Measurements from ENCODE around the gene NOTCH1. TPM values are rescaled to one million over a fixed set of nuclear protein-coding genes. Genes with fewer than 3 reads are reported as not detected.

NOTCH1 gene
- total and polyA plus RNA-seq, 2 donors (not counting 1 experiment from before 2014, with no cell fraction given), result 3.3 to 10.9 TPM

DNA sequence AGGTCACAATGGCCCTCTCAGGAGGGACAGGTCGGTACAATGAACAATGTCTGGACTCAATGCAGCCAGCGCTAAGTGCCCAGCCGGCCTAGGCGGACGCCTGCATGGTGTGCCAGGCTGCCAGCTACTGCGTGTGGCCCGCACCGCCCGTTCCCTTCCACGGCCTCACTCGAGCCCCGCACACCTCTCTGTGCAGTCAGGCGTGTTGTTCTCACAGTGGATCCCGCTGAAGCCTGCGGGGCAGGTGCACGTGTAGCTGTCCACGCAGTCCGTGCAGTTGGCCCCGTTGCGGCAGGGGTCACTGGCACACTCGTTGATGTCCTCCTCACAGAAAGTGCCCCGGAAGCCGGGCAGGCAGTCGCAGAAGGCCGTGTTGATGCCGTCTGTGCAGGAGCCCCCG is 36.3 kb downstream of the NOTCH1 start:
- Histone ChIP-seq H3K27ac (ENCODE audit: insufficient read depth, low read length) (no peak overlapping the region), H3K4me1 (ENCODE audit: control insufficient read depth, extremely low read depth, insufficient read depth, low read length) (no peaks in the 10 kb centered on the region), H3K36me3 (ENCODE audit: control insufficient read depth, insufficient read depth, low read length) (peaks cover 58% of the 10 kb centered on the region), H3K4me2 (ENCODE audit: extremely low read depth, insufficient read depth, low read length) (no peak overlapping the region), H2AFZ (ENCODE audit: low read length) (no peak overlapping the region), H4K20me1 (ENCODE audit: control insufficient read depth, extremely low read depth, insufficient read depth, low read length) (no peaks in the 10 kb centered on the region), H3K27me3 (ENCODE audit: control insufficient read depth, insufficient read depth, low read length) (no peaks in the 10 kb centered on the region), H3K9ac (ENCODE audit: insufficient read depth, low read length) (no peak overlapping the region), H3K4me3 (replicated peaks in 1 of 4; ENCODE audit: control extremely low read depth in 1 of 4, insufficient read depth in 1 of 4, low read depth in 3 of 4, low read length in 4 of 4) (no peak overlapping the region), H3K9me3 (ENCODE audit: control insufficient read depth, insufficient read depth, low read depth, low read length) (no peaks in the 10 kb centered on the region), H3K79me2 (ENCODE audit: control insufficient read depth, insufficient read depth, low read length) (no peaks in the 10 kb centered on the region)
- DNase-seq (ENCODE audit: low read depth in 2 of 2), result no peak
- TF ChIP-seq, protein P1, sequence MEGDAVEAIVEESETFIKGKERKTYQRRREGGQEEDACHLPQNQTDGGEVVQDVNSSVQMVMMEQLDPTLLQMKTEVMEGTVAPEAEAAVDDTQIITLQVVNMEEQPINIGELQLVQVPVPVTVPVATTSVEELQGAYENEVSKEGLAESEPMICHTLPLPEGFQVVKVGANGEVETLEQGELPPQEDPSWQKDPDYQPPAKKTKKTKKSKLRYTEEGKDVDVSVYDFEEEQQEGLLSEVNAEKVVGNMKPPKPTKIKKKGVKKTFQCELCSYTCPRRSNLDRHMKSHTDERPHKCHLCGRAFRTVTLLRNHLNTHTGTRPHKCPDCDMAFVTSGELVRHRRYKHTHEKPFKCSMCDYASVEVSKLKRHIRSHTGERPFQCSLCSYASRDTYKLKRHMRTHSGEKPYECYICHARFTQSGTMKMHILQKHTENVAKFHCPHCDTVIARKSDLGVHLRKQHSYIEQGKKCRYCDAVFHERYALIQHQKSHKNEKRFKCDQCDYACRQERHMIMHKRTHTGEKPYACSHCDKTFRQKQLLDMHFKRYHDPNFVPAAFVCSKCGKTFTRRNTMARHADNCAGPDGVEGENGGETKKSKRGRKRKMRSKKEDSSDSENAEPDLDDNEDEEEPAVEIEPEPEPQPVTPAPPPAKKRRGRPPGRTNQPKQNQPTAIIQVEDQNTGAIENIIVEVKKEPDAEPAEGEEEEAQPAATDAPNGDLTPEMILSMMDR (conservative IDR thresholded peaks at IDR 0.05 in 1 of 2, IDR thresholded peaks at IDR 0.05 in 1 of 2; ENCODE audit: low read depth in 1 of 2, low read length in 2 of 2), result no peak
- no peak for TF ChIP-seq EZH2 (IDR thresholded peaks at IDR 0.05; ENCODE audit: low read length, missing control alignments)

DNA sequence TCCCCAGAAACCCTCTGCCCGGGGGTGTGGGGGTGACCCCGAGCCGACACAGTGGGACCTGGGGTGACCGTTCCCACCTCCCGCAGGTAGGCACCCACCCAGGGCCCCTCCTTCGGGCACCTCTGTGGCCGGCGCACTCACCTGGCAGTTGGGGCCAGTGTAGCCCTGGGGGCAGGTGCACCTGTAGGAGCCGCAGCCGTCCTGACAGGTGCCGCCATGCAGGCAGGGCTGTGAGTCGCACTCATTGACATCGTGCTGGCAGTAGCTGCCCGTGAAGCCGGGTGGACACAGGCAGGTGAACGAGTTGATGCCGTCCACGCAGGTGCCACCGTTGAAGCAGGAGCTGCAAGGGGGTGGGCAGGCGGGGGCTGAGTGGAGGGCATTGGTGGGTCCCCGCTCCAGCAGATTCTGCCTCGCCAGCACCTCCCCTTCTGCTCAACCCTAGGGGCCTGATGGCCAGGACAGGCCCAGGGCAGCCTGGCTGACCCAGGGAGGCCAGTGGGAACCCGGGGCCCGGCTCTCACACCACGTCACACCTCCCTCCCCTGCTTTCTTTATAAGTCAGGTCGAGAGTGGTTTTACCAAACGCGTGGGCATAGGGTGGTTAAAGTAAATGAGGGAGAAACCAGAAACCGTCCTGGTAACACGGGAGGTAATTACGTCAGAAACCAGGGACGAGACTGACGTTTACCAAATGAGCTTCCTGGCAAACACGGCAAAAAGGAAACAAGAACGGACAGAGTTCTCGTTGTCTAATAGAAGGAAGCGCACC is 36.9 kb downstream of the NOTCH1 start:
- H3K27ac ChIP-seq (ENCODE audit: insufficient read depth, low read length), result no peak overlapping the region
- no peak overlapping the region for H3K4me3 ChIP-seq (replicated peaks in 1 of 4; ENCODE audit: control extremely low read depth in 1 of 4, insufficient read depth in 1 of 4, low read depth in 3 of 4, low read length in 4 of 4)
- TF ChIP-seq, protein P1 (conservative IDR thresholded peaks at IDR 0.05 in 1 of 2, IDR thresholded peaks at IDR 0.05 in 1 of 2; ENCODE audit: low read depth in 1 of 2, low read length in 2 of 2), result no peak
- TF ChIP-seq EZH2 (IDR thresholded peaks at IDR 0.05; ENCODE audit: low read length, missing control alignments), result no peak
- H3K4me2 ChIP-seq (ENCODE audit: extremely low read depth, insufficient read depth, low read length), result no peak overlapping the region
- H3K9me3 ChIP-seq (ENCODE audit: control insufficient read depth, insufficient read depth, low read depth, low read length), result no peaks in the 10 kb centered on the region
- no peaks in the 10 kb centered on the region for H3K4me1 ChIP-seq (ENCODE audit: control insufficient read depth, extremely low read depth, insufficient read depth, low read length)
- no peaks in the 10 kb centered on the region for H3K27me3 ChIP-seq (ENCODE audit: control insufficient read depth, insufficient read depth, low read length)
- peaks cover 52% of the 10 kb centered on the region for H3K36me3 ChIP-seq (ENCODE audit: control insufficient read depth, insufficient read depth, low read length)
- no peak overlapping the region for H3K9ac ChIP-seq (ENCODE audit: insufficient read depth, low read length)
- no peak for DNase-seq (ENCODE audit: low read depth in 2 of 2)
- no peak overlapping the region for H2AFZ ChIP-seq (ENCODE audit: low read length)
- no peaks in the 10 kb centered on the region for H4K20me1 ChIP-seq (ENCODE audit: control insufficient read depth, extremely low read depth, insufficient read depth, low read length)
- H3K79me2 ChIP-seq (ENCODE audit: control insufficient read depth, insufficient read depth, low read length), result no peaks in the 10 kb centered on the region

GRCh38 chr9:136507992-136508375 is 37.9 kb downstream of the NOTCH1 start:
- Histone ChIP-seq H2AFZ (ENCODE audit: low read length) (no peak overlapping the region), H3K27ac (ENCODE audit: insufficient read depth, low read length) (no peak overlapping the region), H3K27me3 (ENCODE audit: control insufficient read depth, insufficient read depth, low read length) (no peaks in the 10 kb centered on the region), H3K79me2 (ENCODE audit: control insufficient read depth, insufficient read depth, low read length) (no peaks in the 10 kb centered on the region), H3K9me3 (ENCODE audit: control insufficient read depth, insufficient read depth, low read depth, low read length) (no peaks in the 10 kb centered on the region), H3K4me2 (ENCODE audit: extremely low read depth, insufficient read depth, low read length) (no peak overlapping the region), H4K20me1 (ENCODE audit: control insufficient read depth, extremely low read depth, insufficient read depth, low read length) (no peaks in the 10 kb centered on the region), H3K36me3 (ENCODE audit: control insufficient read depth, insufficient read depth, low read length) (peaks cover 50% of the 10 kb centered on the region), H3K4me3 (replicated peaks in 1 of 4; ENCODE audit: control extremely low read depth in 1 of 4, insufficient read depth in 1 of 4, low read depth in 3 of 4, low read length in 4 of 4) (no peak overlapping the region), H3K4me1 (ENCODE audit: control insufficient read depth, extremely low read depth, insufficient read depth, low read length) (no peaks in the 10 kb centered on the region), H3K9ac (ENCODE audit: insufficient read depth, low read length) (no peak overlapping the region)
- DNase-seq (ENCODE audit: low read depth in 2 of 2), result no peak
- TF ChIP-seq EZH2 (IDR thresholded peaks at IDR 0.05; ENCODE audit: low read length, missing control alignments), result no peak
- TF ChIP-seq, protein P1 (conservative IDR thresholded peaks at IDR 0.05 in 1 of 2, IDR thresholded peaks at IDR 0.05 in 1 of 2; ENCODE audit: low read depth in 1 of 2, low read length in 2 of 2), result no peak
